AG09319 (cell line): Measurements from ENCODE around the gene CHD2.
A peak's percentile ranks its signal among the peaks of the same experiment; 100 is the strongest.

Experiments
- DNase-seq: peaks from one replicate; pipeline ENCODE4 v3.0.0-alpha.2; 2010; ENCODE audit warnings: low read depth; ENCODE audit errors: extremely low read depth
- TF ChIP-seq, protein P1 (sequence below): IDR thresholded peaks from 2 replicates; pipeline ENCODE4 v1.5.1; 2011; ENCODE audit warnings: low read depth, mild to moderate bottlenecking, inconsistent platforms, low read length, moderate library complexity

The CHD2 gene

DNA sequence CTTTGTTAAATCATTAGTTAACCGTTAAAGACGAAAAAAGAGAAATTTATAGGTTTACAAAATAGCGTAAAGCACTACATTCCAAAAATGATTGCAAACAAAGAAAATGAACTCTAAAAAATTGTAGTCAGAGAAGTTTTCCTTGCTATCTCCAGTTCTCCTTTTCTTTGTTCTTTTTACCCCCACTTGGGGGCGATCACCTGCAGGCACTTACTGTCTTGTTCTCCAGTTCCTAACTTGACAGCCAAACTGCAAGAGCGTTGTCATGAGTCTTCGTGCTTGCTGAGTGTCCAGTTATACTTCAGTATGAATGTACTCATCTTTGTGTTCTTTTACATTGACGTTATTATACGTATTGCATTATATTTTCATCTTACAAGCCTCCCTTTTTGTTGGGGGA lies 54.5 kb downstream of the CHD2 start:
- TF ChIP-seq, protein P1, sequence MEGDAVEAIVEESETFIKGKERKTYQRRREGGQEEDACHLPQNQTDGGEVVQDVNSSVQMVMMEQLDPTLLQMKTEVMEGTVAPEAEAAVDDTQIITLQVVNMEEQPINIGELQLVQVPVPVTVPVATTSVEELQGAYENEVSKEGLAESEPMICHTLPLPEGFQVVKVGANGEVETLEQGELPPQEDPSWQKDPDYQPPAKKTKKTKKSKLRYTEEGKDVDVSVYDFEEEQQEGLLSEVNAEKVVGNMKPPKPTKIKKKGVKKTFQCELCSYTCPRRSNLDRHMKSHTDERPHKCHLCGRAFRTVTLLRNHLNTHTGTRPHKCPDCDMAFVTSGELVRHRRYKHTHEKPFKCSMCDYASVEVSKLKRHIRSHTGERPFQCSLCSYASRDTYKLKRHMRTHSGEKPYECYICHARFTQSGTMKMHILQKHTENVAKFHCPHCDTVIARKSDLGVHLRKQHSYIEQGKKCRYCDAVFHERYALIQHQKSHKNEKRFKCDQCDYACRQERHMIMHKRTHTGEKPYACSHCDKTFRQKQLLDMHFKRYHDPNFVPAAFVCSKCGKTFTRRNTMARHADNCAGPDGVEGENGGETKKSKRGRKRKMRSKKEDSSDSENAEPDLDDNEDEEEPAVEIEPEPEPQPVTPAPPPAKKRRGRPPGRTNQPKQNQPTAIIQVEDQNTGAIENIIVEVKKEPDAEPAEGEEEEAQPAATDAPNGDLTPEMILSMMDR = peak; percentile 5
- no peak for DNase-seq

DNA sequence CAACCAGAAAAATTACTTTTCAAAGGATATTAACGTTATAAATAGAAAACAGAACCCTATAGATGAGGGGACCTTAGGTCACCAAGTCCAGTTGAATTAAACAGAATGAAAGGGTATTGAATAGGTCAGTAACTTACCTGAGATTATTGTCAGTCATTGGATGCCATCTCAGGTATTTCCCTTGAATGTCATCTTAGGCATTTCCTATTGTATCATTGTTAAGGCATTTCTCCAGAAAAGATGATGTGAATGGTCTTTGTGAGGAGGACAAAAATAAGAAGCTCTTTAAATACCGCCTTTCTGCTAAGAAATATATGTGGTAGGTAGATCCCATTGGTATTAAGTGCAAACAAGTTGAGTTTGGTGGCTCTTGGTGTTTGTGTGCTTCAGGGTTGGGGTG lies 55.6 kb downstream of the CHD2 start:
- DNase-seq = no peak
- TF ChIP-seq, protein P1 = no peak

DNA sequence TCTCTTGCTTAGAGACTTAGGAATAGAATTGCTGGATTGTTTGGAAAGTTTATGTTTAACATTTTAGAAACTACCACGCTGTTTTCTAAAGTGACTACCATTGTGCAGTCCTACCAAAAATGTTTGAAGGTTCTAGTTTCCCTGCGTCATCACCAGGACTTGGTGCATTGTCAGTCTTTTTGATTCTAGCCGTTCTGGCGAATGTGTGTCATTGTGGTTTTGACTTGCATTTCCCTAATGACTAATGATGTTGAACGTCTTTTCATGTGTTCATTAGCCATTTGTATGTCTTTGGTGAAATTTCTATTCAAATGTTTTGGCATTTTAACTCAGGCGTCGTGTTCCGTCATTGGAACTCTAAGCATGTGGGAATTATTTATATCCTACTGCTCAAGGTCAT lies 58.0 kb downstream of the CHD2 start:
- DNase-seq = no peak
- TF ChIP-seq, protein P1 = no peak

DNA sequence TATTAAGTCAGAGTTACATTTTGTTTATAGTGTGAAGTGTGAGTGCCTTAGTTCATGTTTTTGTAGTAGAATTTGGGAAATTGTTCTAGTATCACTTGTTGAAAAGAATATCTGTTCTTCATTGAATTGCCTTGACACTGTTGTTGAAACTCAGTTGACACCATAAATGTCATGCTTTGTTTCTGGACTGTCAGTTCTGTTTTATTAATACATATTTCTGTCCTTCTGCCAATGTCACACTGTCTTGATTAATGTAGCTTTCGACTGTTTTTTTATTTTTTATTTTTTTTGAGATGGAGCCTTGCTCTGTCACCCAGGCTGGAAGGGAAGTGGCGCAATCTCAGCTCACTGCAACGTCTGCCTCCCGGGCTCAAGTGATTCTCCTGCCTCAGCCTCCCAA lies 59.1 kb downstream of the CHD2 start:
- no peak for DNase-seq
- TF ChIP-seq, protein P1 = no peak

DNA sequence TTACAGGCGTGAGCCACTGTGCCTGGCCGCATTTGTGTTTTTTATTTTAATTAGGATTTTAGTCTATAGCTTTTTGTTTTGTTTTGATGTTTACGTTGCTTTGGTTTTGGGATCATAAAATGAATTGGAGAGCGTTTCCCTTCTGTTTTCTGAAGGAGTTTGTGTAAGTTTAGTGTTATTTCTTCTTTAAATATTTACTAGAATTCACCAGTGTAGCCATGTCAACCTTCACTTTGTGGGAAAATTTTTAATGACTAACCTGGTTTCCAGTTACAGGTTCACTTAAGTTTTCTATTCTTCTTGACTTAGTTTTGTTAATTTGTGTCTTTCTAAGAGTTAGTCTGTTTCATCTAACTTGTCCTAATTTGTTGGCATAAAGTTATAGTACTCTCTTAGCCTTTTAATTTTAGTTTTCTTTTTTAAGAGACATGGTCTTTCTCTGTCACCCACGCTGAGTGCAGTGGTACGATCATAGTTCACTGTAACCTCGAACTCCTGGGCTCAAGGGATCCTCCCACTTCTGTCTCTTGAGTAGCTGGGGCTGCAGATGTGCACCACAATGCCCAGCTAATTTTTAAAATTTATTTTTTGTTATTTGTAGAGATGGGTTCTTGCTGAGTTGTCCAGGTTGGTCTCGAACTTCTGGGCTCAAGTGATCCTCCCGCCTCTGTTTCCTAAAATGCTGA lies 61.0 kb downstream of the CHD2 start:
- no peak for DNase-seq
- TF ChIP-seq, protein P1 = no peak

DNA sequence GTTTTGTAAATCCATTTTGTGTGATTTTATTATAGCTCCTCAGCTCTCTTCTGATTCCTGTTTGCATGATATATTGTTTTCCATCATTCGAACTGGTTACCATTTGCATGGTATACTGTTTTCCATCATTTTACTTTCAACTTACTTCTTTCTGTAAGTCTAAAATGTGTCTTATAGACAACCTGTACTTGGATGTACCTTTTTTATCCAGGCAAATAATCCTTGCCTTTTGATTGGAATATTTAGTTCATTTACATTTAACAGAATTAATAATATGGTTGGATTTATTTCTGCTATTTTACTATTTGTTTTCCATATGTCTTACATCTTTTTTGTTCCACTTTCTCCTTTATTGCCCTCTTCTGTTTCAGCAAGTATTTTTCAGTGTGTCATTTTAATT lies 62.8 kb downstream of the CHD2 start:
- DNase-seq = no peak
- TF ChIP-seq, protein P1 = no peak

DNA sequence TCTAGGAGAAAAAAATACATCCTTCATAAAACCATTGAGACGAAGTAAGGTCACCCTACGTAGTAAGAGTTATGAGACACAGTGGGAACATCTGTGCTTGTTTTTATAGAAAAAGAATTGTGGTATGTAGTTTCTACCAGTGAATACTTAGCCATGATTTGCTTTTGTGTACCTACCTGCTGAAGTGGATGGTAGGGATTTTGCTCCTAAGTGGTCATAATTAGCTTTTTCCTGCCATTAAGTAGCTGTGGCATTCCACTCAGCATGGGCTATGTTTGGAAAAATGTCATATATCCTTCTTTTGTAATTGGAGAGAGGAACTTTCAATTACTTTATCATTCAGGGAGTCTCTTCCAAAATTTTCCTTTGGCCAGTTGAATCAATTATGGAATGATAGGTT lies 63.7 kb downstream of the CHD2 start:
- TF ChIP-seq, protein P1 = no peak
- no peak for DNase-seq
